Smooth muscle cell (in vitro differentiated cells): ENCODE measurements around the gene ZNF541. TPM values are rescaled to one million over a fixed set of nuclear protein-coding genes. Genes with fewer than 3 reads are reported as not detected.

Experiments
- DNase-seq: peaks from one replicate; lab custom pipeline; 2025; ENCODE audit not compliant: unreplicated experiment; lab: John Stamatoyannopoulos, UW
- H2AFZ ChIP-seq: fragments of 200-600 bp; sonication (generic); 2 replicates; pipeline ENCODE4 v1.6.0; 2016; ENCODE audit warnings: antibody characterized with exemption, low read depth, mild to moderate bottlenecking
- H3F3A ChIP-seq: fragments of 200-600 bp; sonication (generic); 2 replicates; pipeline ENCODE4 v1.6.0; 2017; ENCODE audit warnings: antibody characterized with exemption, low read depth
- H3K27ac ChIP-seq: fragments of 200-600 bp; sonication (generic); 2 replicates; pipeline ENCODE4 v1.5.1; 2016; ENCODE audit warnings: low read depth, mild to moderate bottlenecking
- H3K27me3 ChIP-seq: fragments of 200-600 bp; sonication (generic); 2 replicates; pipeline ENCODE4 v1.6.1; 2016; ENCODE audit warnings: low read depth, mild to moderate bottlenecking
- H3K36me3 ChIP-seq: fragments of 200-600 bp; sonication (generic); 2 replicates; pipeline ENCODE4 v1.5.1; 2016; ENCODE audit warnings: low read depth
- H3K4me1 ChIP-seq: fragments of 200-600 bp; sonication (generic); 2 replicates; pipeline ENCODE4 v1.5.1; 2016; ENCODE audit warnings: low read depth
- H3K4me2 ChIP-seq: fragments of 200-600 bp; sonication (generic); 2 replicates; pipeline ENCODE4 v1.6.0; 2016; ENCODE audit warnings: mild to moderate bottlenecking
- H3K4me3 ChIP-seq: fragments of 200-600 bp; sonication (generic); 2 replicates; pipeline ENCODE4 v1.5.1; 2016; ENCODE audit warnings: mild to moderate bottlenecking
- H3K79me2 ChIP-seq: fragments of 200-600 bp; sonication (generic); 2 replicates; pipeline ENCODE4 v1.6.0; 2016; ENCODE audit warnings: low read depth, mild to moderate bottlenecking
- H3K9ac ChIP-seq: fragments of 200-600 bp; sonication (generic); 2 replicates; pipeline ENCODE4 v1.6.0; 2016; ENCODE audit warnings: low read depth
- H3K9me3 ChIP-seq: fragments of 200-600 bp; sonication (generic); replicated peaks from 2 replicates; pipeline ENCODE4 v1.5.1; 2016; ENCODE audit warnings: low read depth
- H4K20me1 ChIP-seq: fragments of 200-600 bp; sonication (generic); 2 replicates; pipeline ENCODE4 v1.6.0; 2016; ENCODE audit warnings: low read depth
- WGBS: methylation state at CpG from one replicate; pipeline ENCODE4 v1.1.7; 2016; ENCODE audit warnings: low lambda C conversion rate; 5-methylcytosine and 5-hydroxymethylcytosine counted together
- polyA plus RNA-seq: library from polyadenylated mRNA; unstranded; fragments of >200 nt; fragmentation: Nextera tagmentation; extraction: Ambion mirVana; gene quantifications from 2 replicates; pipeline ENCODE4 v1.2.1, GENCODE V29; 2016
- total RNA-seq: library from RNA; depleted of rRNA; stranded (reverse); fragments of >200 nt; gene quantifications from 2 replicates; pipeline ENCODE4 v1.2.3, GENCODE V29; 2014
- TF ChIP-seq, protein P1 (sequence below): fragments of 200-600 bp; sonication (generic); IDR thresholded peaks from 2 replicates; pipeline ENCODE4 v1.5.1; 2017; ENCODE audit warnings: borderline replicate concordance, mild to moderate bottlenecking, antibody characterized with exemption; ENCODE audit not compliant: insufficient read depth, poor library complexity, severe bottlenecking

ZNF541 gene
- total and polyA plus RNA-seq, 2 experiments from 2014 or later, result not detected

DNA sequence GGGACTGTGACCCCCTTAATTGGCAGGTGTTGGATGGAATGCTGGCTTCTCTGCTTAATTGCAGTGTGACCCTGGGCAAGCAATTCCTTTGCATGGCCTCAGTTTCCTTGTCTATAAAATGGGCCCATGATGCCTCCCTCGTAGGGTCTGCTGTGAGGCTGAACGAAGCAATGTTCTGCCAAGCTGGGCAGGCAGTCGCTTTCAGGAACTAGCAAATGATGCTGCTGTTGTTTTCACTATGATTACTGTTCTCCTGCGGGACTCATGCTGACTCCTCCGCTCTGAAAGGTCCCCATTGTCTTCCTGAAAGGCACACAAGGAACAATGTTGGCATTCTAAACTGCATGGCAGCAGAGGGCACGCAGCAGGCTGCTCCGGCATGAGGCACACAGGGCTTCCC is 42.8 kb upstream of the ZNF541 start:
- H3K9ac ChIP-seq, result no peak overlapping the region
- no peak overlapping the region for H2AFZ ChIP-seq
- no peaks in the 10 kb centered on the region for H3K27me3 ChIP-seq
- WGBS, result 98% methylated on average over 7 of the region's 7 CpGs
- peaks cover 100% of the 10 kb centered on the region for H4K20me1 ChIP-seq
- TF ChIP-seq, protein P1, sequence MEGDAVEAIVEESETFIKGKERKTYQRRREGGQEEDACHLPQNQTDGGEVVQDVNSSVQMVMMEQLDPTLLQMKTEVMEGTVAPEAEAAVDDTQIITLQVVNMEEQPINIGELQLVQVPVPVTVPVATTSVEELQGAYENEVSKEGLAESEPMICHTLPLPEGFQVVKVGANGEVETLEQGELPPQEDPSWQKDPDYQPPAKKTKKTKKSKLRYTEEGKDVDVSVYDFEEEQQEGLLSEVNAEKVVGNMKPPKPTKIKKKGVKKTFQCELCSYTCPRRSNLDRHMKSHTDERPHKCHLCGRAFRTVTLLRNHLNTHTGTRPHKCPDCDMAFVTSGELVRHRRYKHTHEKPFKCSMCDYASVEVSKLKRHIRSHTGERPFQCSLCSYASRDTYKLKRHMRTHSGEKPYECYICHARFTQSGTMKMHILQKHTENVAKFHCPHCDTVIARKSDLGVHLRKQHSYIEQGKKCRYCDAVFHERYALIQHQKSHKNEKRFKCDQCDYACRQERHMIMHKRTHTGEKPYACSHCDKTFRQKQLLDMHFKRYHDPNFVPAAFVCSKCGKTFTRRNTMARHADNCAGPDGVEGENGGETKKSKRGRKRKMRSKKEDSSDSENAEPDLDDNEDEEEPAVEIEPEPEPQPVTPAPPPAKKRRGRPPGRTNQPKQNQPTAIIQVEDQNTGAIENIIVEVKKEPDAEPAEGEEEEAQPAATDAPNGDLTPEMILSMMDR, result no peak
- no peaks in the 10 kb centered on the region for H3K9me3 ChIP-seq
- no peak for DNase-seq
- peaks cover 100% of the 10 kb centered on the region for H3K79me2 ChIP-seq
- no peak overlapping the region for H3K27ac ChIP-seq
- H3K4me1 ChIP-seq, result peaks cover 6% of the 10 kb centered on the region
- no peak overlapping the region for H3K4me2 ChIP-seq
- no peaks in the 10 kb centered on the region for H3K36me3 ChIP-seq
- peaks cover 17% of the 10 kb centered on the region for H3F3A ChIP-seq
- H3K4me3 ChIP-seq, result no peak overlapping the region

DNA sequence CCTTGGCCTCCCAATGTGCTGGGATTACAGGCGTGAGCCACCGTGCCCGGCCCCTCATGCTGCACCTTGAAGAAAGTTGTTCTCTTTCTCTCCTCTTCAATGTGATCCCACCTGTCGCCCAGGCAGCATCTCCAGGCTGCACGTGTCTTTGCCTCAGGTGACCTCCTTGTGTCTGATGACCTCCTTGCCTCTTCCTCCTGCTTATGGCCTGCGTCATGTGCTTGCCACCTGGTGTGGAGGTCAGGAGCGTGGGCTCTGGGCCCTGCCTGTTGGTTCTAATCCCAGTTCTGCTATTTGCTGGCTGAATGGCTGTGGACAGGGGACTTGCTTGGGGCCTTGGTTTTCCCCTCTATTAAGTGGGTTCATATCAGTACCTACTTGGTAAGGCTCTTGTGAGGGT is 42.3 kb upstream of the ZNF541 start:
- H3K36me3 ChIP-seq, result no peaks in the 10 kb centered on the region
- H3K9ac ChIP-seq, result no peak overlapping the region
- DNase-seq, result no peak
- peaks cover 17% of the 10 kb centered on the region for H3F3A ChIP-seq
- H3K4me3 ChIP-seq, result no peak overlapping the region
- H3K27me3 ChIP-seq, result no peaks in the 10 kb centered on the region
- H3K79me2 ChIP-seq, result peaks cover 100% of the 10 kb centered on the region
- no peak overlapping the region for H3K4me2 ChIP-seq
- no peaks in the 10 kb centered on the region for H3K9me3 ChIP-seq
- no peak overlapping the region for H3K27ac ChIP-seq
- 87% methylated on average over 7 of the region's 7 CpGs for WGBS
- no peak overlapping the region for H2AFZ ChIP-seq
- TF ChIP-seq, protein P1, result no peak
- H4K20me1 ChIP-seq, result peaks cover 100% of the 10 kb centered on the region
- H3K4me1 ChIP-seq, result peaks cover 6% of the 10 kb centered on the region

DNA sequence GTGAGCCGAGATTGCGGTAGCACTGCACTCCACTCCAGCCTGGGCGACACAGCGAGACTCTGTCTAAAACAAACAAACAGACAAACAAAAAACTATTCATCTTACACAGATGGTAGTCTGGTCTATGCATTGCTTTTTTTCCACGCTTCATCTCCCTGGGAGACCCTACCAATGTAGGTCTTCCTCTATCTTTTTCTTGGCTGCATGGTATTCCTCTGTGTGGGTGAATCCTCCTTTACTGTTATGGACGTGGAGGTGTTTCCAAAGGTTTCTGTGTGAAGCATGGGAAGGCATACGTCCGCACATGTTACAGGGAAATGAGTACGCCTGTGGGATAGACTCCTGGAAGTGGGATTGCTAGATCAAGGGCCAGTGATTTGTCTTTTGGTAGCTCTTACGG is 41.6 kb upstream of the ZNF541 start:
- Histone ChIP-seq H3K27ac (no peak overlapping the region), H2AFZ (no peak overlapping the region), H3K4me2 (no peak overlapping the region), H3F3A (peaks cover 17% of the 10 kb centered on the region), H3K4me1 (peaks cover 6% of the 10 kb centered on the region), H3K27me3 (no peaks in the 10 kb centered on the region), H4K20me1 (peaks cover 98% of the 10 kb centered on the region), H3K4me3 (no peak overlapping the region), H3K9ac (no peak overlapping the region), H3K36me3 (no peaks in the 10 kb centered on the region), H3K9me3 (no peaks in the 10 kb centered on the region), H3K79me2 (peaks cover 100% of the 10 kb centered on the region)
- 90% methylated on average over 10 of the region's 10 CpGs for WGBS
- DNase-seq, result no peak
- TF ChIP-seq, protein P1, result no peak

DNA sequence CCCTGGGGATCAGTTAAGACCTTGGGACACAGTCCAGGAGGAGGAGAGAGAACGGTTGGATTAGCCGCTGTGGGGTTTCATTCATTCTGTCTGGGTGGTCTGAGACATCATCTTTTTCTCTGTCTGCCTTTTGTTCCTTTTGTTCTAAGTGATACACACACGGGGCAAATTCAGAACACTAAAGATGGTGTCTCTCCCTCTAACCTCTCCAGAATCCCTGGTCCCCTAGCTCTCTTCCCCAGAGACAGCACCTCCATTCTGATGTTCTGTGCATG is 41.0 kb upstream of the ZNF541 start:
- H3K4me2 ChIP-seq, result no peak overlapping the region
- DNase-seq, result no peak
- peaks cover 100% of the 10 kb centered on the region for H3K79me2 ChIP-seq
- H3F3A ChIP-seq, result peaks cover 17% of the 10 kb centered on the region
- WGBS, result 57% methylated on average over 3 of the region's 3 CpGs
- H3K36me3 ChIP-seq, result no peaks in the 10 kb centered on the region
- H3K27ac ChIP-seq, result peak overlapping the region; percentile 86
- H4K20me1 ChIP-seq, result peaks cover 92% of the 10 kb centered on the region
- no peaks in the 10 kb centered on the region for H3K27me3 ChIP-seq
- TF ChIP-seq, protein P1, result no peak
- H3K9me3 ChIP-seq, result no peaks in the 10 kb centered on the region
- H3K4me1 ChIP-seq, result peaks cover 6% of the 10 kb centered on the region
- no peak overlapping the region for H3K9ac ChIP-seq
- H3K4me3 ChIP-seq, result no peak overlapping the region
- H2AFZ ChIP-seq, result no peak overlapping the region
